BLaER1 treated with 17β-estradiol and CSF1 and Interleukin-3, amounts not matched to agents 10 nM and 100 nM (cell line): ENCODE data around the gene HPD.
"Not testable (repeated sequence)": the region's sequence is repeated elsewhere in the genome, so short reads cannot be mapped to it uniquely, and the experiment has no call there.

ENCODE experiments used
- H3K27ac ChIP-seq, 11 experiments: shearing (Covaris generic); formaldehyde crosslinking; 2 replicates each; pipeline ENCODE4 v1.8.1; 2022
- H3K27me3 ChIP-seq, 11 experiments: shearing (Covaris generic); formaldehyde crosslinking; 2 replicates each; pipeline ENCODE4 v1.8.1; 2022
- H3K36me3 ChIP-seq, 11 experiments: shearing (Covaris generic); formaldehyde crosslinking; 2 replicates each; pipeline ENCODE4 v1.8.1; 2022
- H3K4me1 ChIP-seq, 10 experiments: shearing (Covaris generic); formaldehyde crosslinking; 2 replicates each; pipeline ENCODE4 v1.8.1; 2022
- H3K4me2 ChIP-seq, 11 experiments: shearing (Covaris generic); formaldehyde crosslinking; 2 replicates each; pipeline ENCODE4 v1.8.1; 2022
- H3K4me3 ChIP-seq, 10 experiments: shearing (Covaris generic); formaldehyde crosslinking; 2 replicates each; pipeline ENCODE4 v1.8.1; 2022
- H3K9ac ChIP-seq, 11 experiments: shearing (Covaris generic); formaldehyde crosslinking; 2 replicates each; pipeline ENCODE4 v1.8.1; 2022
- H3K9me3 ChIP-seq, 11 experiments: shearing (Covaris generic); formaldehyde crosslinking; replicated peaks in 1 of 11; 2 replicates each; pipeline ENCODE4 v1.8.1; 2022
- H4K20me1 ChIP-seq, 11 experiments: shearing (Covaris generic); formaldehyde crosslinking; 2 replicates each; pipeline ENCODE4 v1.8.1; 2022
- Cebpa-rat ChIP-seq, 11 experiments: shearing (Covaris generic); IDR thresholded peaks; 2 replicates each; pipeline ENCODE4 v1.8.1; 2022

HPD gene

DNA sequence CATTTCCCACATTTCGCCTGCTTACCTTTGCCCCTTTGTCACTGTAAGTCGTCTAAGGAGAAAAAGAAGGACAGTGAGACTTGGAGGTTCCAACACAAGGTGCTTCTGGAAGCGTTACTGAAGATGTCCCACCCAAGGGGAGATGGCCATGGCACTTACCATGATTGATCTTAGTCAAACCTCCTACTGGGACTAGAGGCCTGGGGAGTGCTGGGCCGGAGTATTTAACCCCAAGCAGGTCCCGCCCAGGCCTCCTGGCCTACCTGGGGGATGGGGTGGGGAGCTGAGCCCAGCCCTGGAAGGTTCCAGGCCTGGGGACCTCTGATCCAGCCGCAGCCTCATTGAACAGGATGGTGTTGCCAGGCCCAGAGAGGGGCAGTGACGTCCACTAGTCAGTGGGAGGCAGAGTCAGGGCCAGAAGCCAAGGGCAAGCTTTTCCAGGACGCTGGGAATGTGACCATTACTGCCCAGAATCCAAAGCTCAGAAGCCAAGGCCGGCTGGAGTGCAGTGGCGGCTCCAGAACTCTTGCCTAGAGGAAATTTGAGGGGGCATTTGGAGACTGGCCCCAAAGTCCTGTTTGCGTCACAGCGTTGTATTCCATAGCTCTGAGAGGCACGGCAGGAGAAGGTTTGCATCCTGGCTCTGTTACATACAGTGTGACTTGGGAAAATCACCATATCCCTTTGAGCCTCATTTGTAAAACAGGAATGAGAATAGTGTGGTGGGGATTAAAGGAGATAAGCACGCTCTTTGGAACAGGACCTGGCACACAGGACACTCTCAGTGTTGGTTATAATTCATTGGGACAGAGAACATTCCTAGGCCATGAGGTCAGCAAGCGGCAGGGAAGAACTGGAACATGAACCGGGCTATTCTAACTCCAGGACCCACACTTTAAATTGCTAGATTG, at the start of gene HPD:
HPD (minus strand) TSS at position 198 of the 911 bp plus-strand sequence; CDS start at position 162, 36 bp downstream.
- Histone ChIP-seq H3K4me2 (peak within 1 kb of the TSS in 2 of 11 experiments; percentile 53 to 58; a peak in 1 of 22 replicates), H3K9ac (no peak within 1 kb of the TSS), H3K27ac (no peak within 1 kb of the TSS), H3K4me1 (peaks cover 24 to 43% (median 32%) of the 10 kb centered on the region in 10 experiments), H4K20me1 (peaks cover 0 to 4% (median 0%) of the 10 kb centered on the region in 11 experiments; a peak in 1 of 22 replicates), H3K27me3 (no peaks in the 10 kb centered on the region), H3K9me3 (no peaks in the 10 kb centered on the region), H3K36me3 (no peaks in the 10 kb centered on the region), H3K4me3 (no peak within 1 kb of the TSS)
- no peak for TF ChIP-seq Cebpa-rat (IDR thresholded peaks at IDR 0.05)

DNA sequence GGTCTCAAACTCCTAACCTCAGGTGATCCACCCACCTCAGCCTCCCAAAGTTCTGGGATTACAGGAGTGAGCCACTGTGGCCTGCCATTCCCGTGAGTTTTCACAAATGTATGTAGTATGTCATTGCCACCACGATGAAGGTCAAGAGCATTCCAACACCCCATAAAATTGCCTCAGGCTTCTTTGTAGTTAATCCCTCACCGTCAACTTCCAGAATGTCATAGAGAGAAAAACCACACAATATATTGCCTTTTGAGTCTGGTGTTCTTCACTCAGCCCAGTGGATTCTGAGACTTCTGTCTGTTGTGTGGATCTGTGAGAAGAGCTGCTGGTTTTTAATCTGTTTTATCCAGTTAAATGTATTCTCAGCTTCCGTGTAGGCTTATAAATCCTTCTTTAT, 47.1 kb upstream of the HPD start:
- Histone ChIP-seq H3K36me3 (peaks cover 90 to 100% (median 97%) of the 10 kb centered on the region in 11 experiments), H3K4me2 (no peak overlapping the region), H3K9ac (no peak overlapping the region), H3K4me3 (no peak overlapping the region), H3K4me1 (no peaks in the 10 kb centered on the region; a peak in 1 of 20 replicates), H3K27me3 (no peaks in the 10 kb centered on the region), H3K27ac (no peak overlapping the region), H4K20me1 (peaks cover 0 to 40% (median 7%) of the 10 kb centered on the region in 11 experiments; a peak in 8 of 22 replicates), H3K9me3 (no peaks in the 10 kb centered on the region)
- TF ChIP-seq Cebpa-rat (IDR thresholded peaks at IDR 0.05) = no peak

DNA sequence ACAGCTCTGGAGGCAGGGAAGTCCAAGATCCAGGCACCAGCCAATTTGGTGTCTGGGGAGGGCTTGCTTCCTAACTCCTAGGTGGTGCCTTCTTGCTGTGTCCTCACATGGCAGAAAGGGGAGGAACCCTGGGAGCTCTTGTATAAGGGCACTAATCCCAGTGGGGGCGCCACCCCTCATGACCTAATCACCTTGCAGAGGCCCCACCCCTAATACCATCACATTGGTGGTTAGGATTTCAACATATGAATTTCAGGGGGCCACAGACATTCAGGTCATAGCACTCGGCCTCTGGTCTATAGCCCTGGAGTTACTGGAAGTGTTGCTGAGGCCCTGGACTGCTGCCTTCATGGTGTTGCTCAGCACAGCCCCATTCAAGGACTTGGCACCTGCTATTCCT, 44.5 kb upstream of the HPD start:
- H3K4me3 ChIP-seq = no peak overlapping the region
- H3K4me2 ChIP-seq = no peak overlapping the region
- H3K36me3 ChIP-seq = peaks cover 93 to 100% (median 96%) of the 10 kb centered on the region in 11 experiments
- no peak overlapping the region for H3K9ac ChIP-seq
- no peak overlapping the region for H3K27ac ChIP-seq
- no peak for TF ChIP-seq Cebpa-rat (IDR thresholded peaks at IDR 0.05)
- no peaks in the 10 kb centered on the region for H3K4me1 ChIP-seq
- peaks cover 0 to 44% (median 5%) of the 10 kb centered on the region in 11 experiments; a peak in 11 of 22 replicates for H4K20me1 ChIP-seq
- no peaks in the 10 kb centered on the region for H3K9me3 ChIP-seq
- no peaks in the 10 kb centered on the region for H3K27me3 ChIP-seq

DNA sequence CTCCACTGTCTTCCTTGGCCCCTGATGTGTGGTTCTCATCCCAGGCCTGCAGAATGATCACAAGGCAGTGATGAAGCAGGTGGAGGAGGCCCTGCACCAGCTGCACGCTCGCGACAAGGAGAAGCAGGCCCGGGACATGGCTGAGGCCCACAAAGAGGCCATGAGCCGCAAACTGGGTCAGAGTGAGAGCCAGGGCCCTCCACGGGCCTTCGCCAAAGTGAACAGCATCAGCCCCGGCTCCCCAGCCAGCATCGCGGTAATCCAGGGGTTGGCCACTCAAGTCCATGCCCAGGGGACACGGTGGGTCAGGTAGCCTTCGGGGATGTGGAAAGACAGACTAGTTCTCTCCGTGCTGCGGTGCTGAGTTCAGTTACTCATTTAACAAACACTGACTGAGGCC, 40.9 kb upstream of the HPD start:
- Histone ChIP-seq H3K9me3 (no peaks in the 10 kb centered on the region), H3K4me3 (no peak overlapping the region), H4K20me1 (peaks cover under 1 to 65% (median 29%) of the 10 kb centered on the region in 11 experiments; a peak in 17 of 22 replicates), H3K27me3 (no peaks in the 10 kb centered on the region), H3K27ac (no peak overlapping the region), H3K9ac (peak overlapping the region in 1 of 11 experiments; percentile 11; a peak in 1 of 22 replicates), H3K36me3 (peaks cover 93 to 100% (median 95%) of the 10 kb centered on the region in 11 experiments), H3K4me1 (peaks cover 0 to 2% (median under 1%) of the 10 kb centered on the region in 10 experiments; a peak in 13 of 20 replicates), H3K4me2 (no peak overlapping the region)
- TF ChIP-seq Cebpa-rat (IDR thresholded peaks at IDR 0.05) = no peak

DNA sequence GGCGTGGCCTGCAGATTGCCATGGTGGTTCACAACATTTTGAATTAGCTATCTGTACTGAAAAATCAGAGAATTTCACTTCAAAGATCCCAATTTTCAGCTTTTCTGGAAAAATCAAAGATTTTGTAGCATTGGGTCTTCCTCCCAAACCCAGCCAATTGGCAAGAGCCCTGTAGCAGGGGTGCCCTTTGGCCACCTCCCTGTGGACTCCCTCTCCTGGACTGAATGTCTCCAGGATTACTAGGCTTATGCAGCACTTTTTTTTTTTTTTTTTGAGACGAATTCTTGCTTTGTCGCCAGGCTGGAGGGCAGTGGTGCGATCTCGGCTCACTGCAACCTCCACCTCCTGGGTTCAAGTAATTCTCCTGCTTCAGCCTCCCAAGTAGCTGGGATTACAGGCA, 39.6 kb upstream of the HPD start:
- Histone ChIP-seq H3K9me3 (no peaks in the 10 kb centered on the region), H3K27ac (no peak overlapping the region), H4K20me1 (peaks cover 13 to 70% (median 42%) of the 10 kb centered on the region in 11 experiments; a peak in 19 of 22 replicates), H3K4me3 (no peak overlapping the region), H3K9ac (no peak overlapping the region), H3K36me3 (peaks cover 83 to 97% (median 87%) of the 10 kb centered on the region in 11 experiments), H3K27me3 (no peaks in the 10 kb centered on the region), H3K4me1 (peaks cover 11 to 15% (median 14%) of the 10 kb centered on the region in 10 experiments), H3K4me2 (no peak overlapping the region)
- no peak for TF ChIP-seq Cebpa-rat (IDR thresholded peaks at IDR 0.05)

DNA sequence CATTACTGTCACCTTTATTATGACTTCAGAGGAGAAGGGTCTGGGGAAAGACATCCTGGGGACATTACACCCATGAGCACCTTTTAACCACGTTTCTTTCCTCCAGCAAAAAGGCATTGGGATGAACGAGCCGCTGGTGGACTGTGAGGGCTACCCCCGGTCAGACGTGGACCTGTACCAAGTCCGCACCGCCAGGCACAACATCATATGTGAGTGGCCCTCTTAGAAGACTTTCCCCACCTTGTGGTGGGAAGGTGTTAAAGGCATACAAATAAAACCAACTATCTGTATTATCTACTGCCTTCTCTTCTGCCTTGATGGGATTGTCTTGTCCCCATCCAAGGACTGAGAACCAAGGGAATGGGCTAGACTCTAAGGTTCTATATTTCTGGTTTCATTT, 36.0 kb upstream of the HPD start:
- H3K4me1 ChIP-seq = peaks cover 28 to 32% (median 30%) of the 10 kb centered on the region in 10 experiments
- no peak overlapping the region for H3K4me3 ChIP-seq
- peak overlapping the region in 3 of 11 experiments; percentile 22 to 43 (median 24); a peak in 2 of 22 replicates for H3K27ac ChIP-seq
- peaks cover 61 to 92% (median 72%) of the 10 kb centered on the region in 11 experiments for H3K36me3 ChIP-seq
- H3K27me3 ChIP-seq = no peaks in the 10 kb centered on the region
- H4K20me1 ChIP-seq = peaks cover 21 to 87% (median 51%) of the 10 kb centered on the region in 11 experiments; a peak in 20 of 22 replicates
- TF ChIP-seq Cebpa-rat (IDR thresholded peaks at IDR 0.05) = no peak
- H3K9me3 ChIP-seq = no peaks in the 10 kb centered on the region
- H3K4me2 ChIP-seq = peak overlapping the region in 8 of 11 experiments; percentile 31 to 63 (median 56); a peak in 10 of 22 replicates
- H3K9ac ChIP-seq = peak overlapping the region in 4 of 11 experiments; percentile 16 to 57 (median 42); a peak in 2 of 22 replicates

DNA sequence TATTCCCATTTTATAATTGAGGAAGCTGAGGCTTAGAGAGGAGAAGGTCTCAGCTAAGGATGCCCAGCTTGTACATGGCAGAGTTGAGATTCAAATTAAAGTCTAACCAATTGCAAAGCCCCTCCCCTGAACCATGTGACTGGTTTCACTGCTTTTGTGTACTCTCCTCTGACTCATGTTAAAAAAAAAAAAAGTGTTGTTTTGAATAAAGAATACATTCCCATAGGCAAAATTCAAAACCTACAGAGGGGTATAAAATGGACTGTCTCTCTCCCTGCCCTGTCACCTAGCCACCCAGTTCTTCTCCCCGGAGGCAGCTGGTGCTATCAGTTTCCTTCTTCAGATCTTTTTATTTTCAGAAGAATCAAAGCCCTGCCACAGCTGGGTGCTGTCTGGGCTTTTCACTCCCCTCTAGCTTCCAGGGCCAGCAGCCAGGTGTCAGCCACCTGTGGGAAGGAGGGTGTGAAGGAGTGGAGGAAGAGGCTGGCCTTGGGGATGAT, 35.4 kb upstream of the HPD start:
- no peak for TF ChIP-seq Cebpa-rat (IDR thresholded peaks at IDR 0.05)
- peak overlapping the region in 5 of 11 experiments; percentile 22 to 43 (median 30); a peak in 5 of 22 replicates for H3K27ac ChIP-seq
- peak overlapping the region in 10 of 11 experiments; percentile 5 to 57 (median 25); a peak in 11 of 22 replicates for H3K9ac ChIP-seq
- no peak overlapping the region for H3K4me3 ChIP-seq
- peaks cover 31 to 36% (median 34%) of the 10 kb centered on the region in 10 experiments for H3K4me1 ChIP-seq
- H4K20me1 ChIP-seq = peaks cover 21 to 87% (median 50%) of the 10 kb centered on the region in 11 experiments; a peak in 20 of 22 replicates
- no peaks in the 10 kb centered on the region for H3K9me3 ChIP-seq
- peaks cover 55 to 86% (median 65%) of the 10 kb centered on the region in 11 experiments for H3K36me3 ChIP-seq
- H3K27me3 ChIP-seq = no peaks in the 10 kb centered on the region
- peak overlapping the region in 10 of 11 experiments; percentile 31 to 63 (median 56); a peak in 20 of 22 replicates for H3K4me2 ChIP-seq

DNA sequence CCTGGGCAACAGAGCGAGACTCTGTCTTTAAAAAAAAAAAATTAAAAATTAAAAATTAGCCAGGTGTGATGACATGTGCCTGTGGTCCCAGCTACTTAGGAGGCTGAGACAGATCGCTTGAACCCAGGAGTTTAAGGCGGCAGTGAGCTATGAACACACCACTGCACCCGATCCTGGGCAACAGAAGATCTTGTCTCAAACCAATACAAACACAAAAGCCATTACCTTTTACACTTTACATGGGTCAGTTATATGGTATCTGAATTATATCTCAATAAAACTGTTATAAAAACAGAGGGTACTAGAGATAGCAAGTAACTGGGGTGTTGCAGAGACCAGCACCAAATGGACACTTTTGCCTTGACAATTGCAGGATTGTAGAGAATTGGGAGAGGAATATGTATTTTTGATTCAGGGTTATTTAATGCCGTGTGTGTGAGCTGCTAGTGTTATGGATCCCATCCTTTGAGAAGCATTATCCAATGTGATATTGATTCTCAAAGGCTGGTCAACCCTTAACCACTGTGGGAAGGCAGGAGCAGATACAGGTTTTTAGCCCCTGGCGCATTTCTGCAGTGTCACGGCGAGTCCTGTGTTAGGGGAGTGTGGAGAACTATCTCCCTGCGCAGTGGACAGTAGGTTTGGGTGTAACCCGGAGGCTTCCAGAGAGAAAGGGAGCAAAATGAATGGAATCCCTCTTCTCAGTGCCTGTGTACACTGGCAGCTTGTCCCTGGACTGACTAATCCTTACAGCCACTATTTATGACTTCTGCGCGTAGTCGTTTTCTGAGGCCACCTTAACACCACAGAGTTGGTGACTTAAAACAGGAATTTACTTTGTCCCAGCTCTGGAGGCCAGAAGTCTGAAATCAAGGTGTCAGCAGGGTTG, 34.3 kb upstream of the HPD start:
- Histone ChIP-seq H3K4me1 (peaks cover 31 to 40% (median 37%) of the 10 kb centered on the region in 10 experiments), H3K9ac (peak overlapping the region in 9 of 11 experiments; percentile 12 to 57 (median 21); a peak in 12 of 22 replicates), H3K9me3 (no peaks in the 10 kb centered on the region), H3K4me2 (peak overlapping the region in 10 of 11 experiments; percentile 31 to 63 (median 56); a peak in 16 of 22 replicates), H4K20me1 (peaks cover 21 to 76% (median 49%) of the 10 kb centered on the region in 11 experiments; a peak in 20 of 22 replicates), H3K27ac (peak overlapping the region in 3 of 11 experiments; percentile 17 to 33 (median 22); a peak in 3 of 22 replicates), H3K27me3 (no peaks in the 10 kb centered on the region), H3K4me3 (no peak overlapping the region), H3K36me3 (peaks cover 44 to 75% (median 55%) of the 10 kb centered on the region in 11 experiments)
- no peak for TF ChIP-seq Cebpa-rat (IDR thresholded peaks at IDR 0.05)

DNA sequence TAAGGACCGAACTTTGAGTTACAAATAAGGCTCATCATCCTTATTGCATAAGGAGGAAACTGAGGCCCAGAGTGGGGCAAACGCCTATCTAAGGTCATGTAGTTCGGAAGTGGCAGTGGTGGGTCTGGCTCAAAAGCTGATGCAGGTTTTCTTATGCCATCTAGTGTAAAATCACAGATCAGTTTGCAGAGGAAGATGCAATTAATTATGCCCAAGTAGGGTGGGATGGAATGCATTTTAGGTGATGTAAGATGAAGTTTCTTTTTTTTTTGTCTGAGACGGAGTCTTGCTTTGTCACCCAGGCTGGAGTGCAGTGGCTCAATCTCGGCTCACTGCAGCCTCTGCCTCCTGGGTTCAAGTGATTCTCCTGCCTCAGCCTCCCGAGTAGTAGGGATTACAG, 31.0 kb upstream of the HPD start:
- Histone ChIP-seq H3K36me3 (peaks cover 15 to 43% (median 25%) of the 10 kb centered on the region in 11 experiments; a peak in 21 of 22 replicates), H3K27ac (peak overlapping the region in 10 of 11 experiments; percentile 85 to 95 (median 92); a peak in 18 of 22 replicates), H3K4me3 (peak overlapping the region; percentile 63 to 83 (median 72)), H3K9ac (peak overlapping the region; percentile 88 to 96 (median 91)), H3K4me1 (peaks cover 31 to 45% (median 39%) of the 10 kb centered on the region in 10 experiments), H4K20me1 (peaks cover 17 to 55% (median 38%) of the 10 kb centered on the region in 11 experiments; a peak in 19 of 22 replicates), H3K4me2 (peak overlapping the region; percentile 85 to 97 (median 95))
- H3K9me3 ChIP-seq, H3K27me3 ChIP-seq: not testable (repeated sequence)
